H9 (cell line): ENCODE measurements around the gene MLLT11. TPM values are rescaled to one million over a fixed set of nuclear protein-coding genes. Genes with fewer than 3 reads are reported as not detected.

Source experiments
- DNase-seq: peaks from one replicate; pipeline ENCODE4 v3.0.0-alpha.2; 2017
- H2AFZ ChIP-seq: one replicate; pipeline ENCODE4 v1.6.1; 2013; ENCODE audit warnings: mild to moderate bottlenecking, low read length, control low read depth, moderate library complexity
- H2AK5ac ChIP-seq: 2 replicates; pipeline ENCODE4 v1.6.1; 2013; ENCODE audit warnings: low read length, control low read depth, mixed read lengths; ENCODE audit not compliant: insufficient read length
- H2BK120ac ChIP-seq: one replicate; pipeline ENCODE4 v1.6.1; 2013; ENCODE audit warnings: low read depth, mild to moderate bottlenecking, low read length, control low read depth, inconsistent platforms; ENCODE audit not compliant: poor library complexity, severe bottlenecking
- H2BK12ac ChIP-seq: 2 replicates; pipeline ENCODE4 v1.6.1; 2013; ENCODE audit warnings: low read length, control low read depth, mixed read lengths, low read depth; ENCODE audit not compliant: insufficient read length
- H2BK15ac ChIP-seq: 2 replicates; pipeline ENCODE4 v1.6.1; 2013; ENCODE audit warnings: low read depth, low read length, control low read depth
- H2BK20ac ChIP-seq: one replicate; pipeline ENCODE4 v1.6.1; 2013; ENCODE audit warnings: low read depth, mild to moderate bottlenecking, low read length, control low read depth, inconsistent platforms; ENCODE audit not compliant: poor library complexity, severe bottlenecking
- H2BK5ac ChIP-seq: 2 replicates; pipeline ENCODE4 v1.6.1; 2013; ENCODE audit warnings: low read length, control low read depth, mixed read lengths; ENCODE audit not compliant: insufficient read length
- H3K14ac ChIP-seq: 2 replicates; pipeline ENCODE4 v1.6.1; 2013; ENCODE audit warnings: low read length, control low read depth; ENCODE audit not compliant: insufficient read depth
- H3K18ac ChIP-seq: 2 replicates; pipeline ENCODE4 v1.6.1; 2013; ENCODE audit warnings: low read depth, mild to moderate bottlenecking, mixed read lengths, low read length, control low read depth; ENCODE audit not compliant: insufficient read length
- H3K23ac ChIP-seq: 2 replicates; pipeline ENCODE4 v1.6.1; 2013; ENCODE audit warnings: low read length, control low read depth, mixed read lengths, low read depth; ENCODE audit not compliant: insufficient read length
- H3K23me2 ChIP-seq: 2 replicates; pipeline ENCODE4 v1.6.1; 2013; ENCODE audit warnings: low read depth, mild to moderate bottlenecking, mixed read lengths, low read length, control low read depth; ENCODE audit not compliant: insufficient read length, poor library complexity, severe bottlenecking
- H3K27ac ChIP-seq: 2 replicates; pipeline ENCODE4 v1.5.1; 2013; ENCODE audit warnings: low read length, control low read depth, mixed read lengths, low read depth; ENCODE audit not compliant: insufficient read length
- H3K27me3 ChIP-seq: 2 replicates; pipeline ENCODE4 v1.6.1; 2013; ENCODE audit warnings: low read length, control low read depth, inconsistent platforms; ENCODE audit not compliant: insufficient read depth
- H3K4ac ChIP-seq: 2 replicates; pipeline ENCODE4 v1.6.1; 2013; ENCODE audit warnings: low read depth, mild to moderate bottlenecking, control low read depth, inconsistent platforms, low read length, moderate library complexity
- H3K4me1 ChIP-seq: 2 replicates; pipeline ENCODE4 v1.6.1; 2013; ENCODE audit warnings: low read length, control low read depth, inconsistent platforms; ENCODE audit not compliant: insufficient read depth
- H3K4me2 ChIP-seq: 2 replicates; pipeline ENCODE4 v1.6.1; 2013; ENCODE audit warnings: low read length, control low read depth, mixed read lengths; ENCODE audit not compliant: insufficient read length, insufficient read depth
- H3K56ac ChIP-seq: 2 replicates; pipeline ENCODE4 v1.6.1; 2013; ENCODE audit warnings: low read depth, mild to moderate bottlenecking, mixed read lengths, low read length, control low read depth; ENCODE audit not compliant: insufficient read length
- H3K79me1 ChIP-seq: 2 replicates; pipeline ENCODE4 v1.6.1; 2013; ENCODE audit warnings: low read depth, mild to moderate bottlenecking, moderate library complexity, low read length, control low read depth, inconsistent platforms; ENCODE audit not compliant: insufficient read depth, poor library complexity, severe bottlenecking
- H3K79me2 ChIP-seq: 2 replicates; pipeline ENCODE4 v1.6.1; 2013; ENCODE audit warnings: low read length, control low read depth, inconsistent platforms; ENCODE audit not compliant: insufficient read depth
- H3K9ac ChIP-seq: 2 replicates; pipeline ENCODE4 v1.6.1; 2013; ENCODE audit warnings: low read length, control low read depth, mixed read lengths; ENCODE audit not compliant: insufficient read length; ENCODE audit errors: extremely low read depth
- H3K9me3 ChIP-seq: one replicate; pipeline ENCODE4 v1.6.1; 2013; ENCODE audit warnings: low read depth, low read length, inconsistent platforms; ENCODE audit not compliant: control insufficient read depth
- H3T11ph ChIP-seq: one replicate; pipeline ENCODE4 v1.6.1; 2013; ENCODE audit warnings: mild to moderate bottlenecking, low read length, control low read depth, inconsistent platforms
- H4K20me1 ChIP-seq: one replicate; pipeline ENCODE4 v1.6.1; 2013; ENCODE audit not compliant: control insufficient read depth, insufficient read length, insufficient read depth
- H4K5ac ChIP-seq: 2 replicates; pipeline ENCODE4 v1.6.1; 2013; ENCODE audit warnings: low read depth, mild to moderate bottlenecking, mixed read lengths, low read length, control low read depth; ENCODE audit not compliant: insufficient read length
- H4K8ac ChIP-seq: replicated peaks from 2 replicates; pipeline ENCODE4 v1.6.1; 2013; ENCODE audit warnings: low read length, control low read depth, mixed read lengths, low read depth; ENCODE audit not compliant: insufficient read length
- H4K91ac ChIP-seq: 2 replicates; pipeline ENCODE4 v1.6.1; 2013; ENCODE audit warnings: low read depth, mild to moderate bottlenecking, moderate library complexity, mixed read lengths, low read length, control low read depth; ENCODE audit not compliant: insufficient read length
- H3K27ac Mint-ChIP-seq, 3 experiments: 2 replicates in 2 of 3; 3 replicates in 1 of 3; pipeline ENCODE4 v1.8.0; 2020 to 2021; ENCODE audit warnings: mixed read lengths in 3 of 3, mild to moderate bottlenecking in 1 of 3, moderate library complexity in 1 of 3
- H3K27me3 Mint-ChIP-seq: 2 replicates; pipeline ENCODE4 v1.8.0; 2021; ENCODE audit warnings: low read depth, mild to moderate bottlenecking, moderate library complexity, mixed read lengths
- H3K36me3 Mint-ChIP-seq, 3 experiments: 2 replicates in 2 of 3; 3 replicates in 1 of 3; pipeline ENCODE4 v1.8.0; 2020 to 2021; ENCODE audit warnings: low read depth in 3 of 3, mixed read lengths in 3 of 3; ENCODE audit not compliant: insufficient read depth in 1 of 3
- H3K4me1 Mint-ChIP-seq, 2 experiments: 2 replicates each; pipeline ENCODE4 v1.8.0; 2020; ENCODE audit warnings: mixed read lengths in 2 of 2
- H3K4me3 Mint-ChIP-seq, 2 experiments: 2 replicates in 1 of 2; 3 replicates in 1 of 2; pipeline ENCODE4 v1.8.0; 2020 to 2021; ENCODE audit warnings: mild to moderate bottlenecking in 2 of 2, mixed read lengths in 2 of 2, moderate library complexity in 1 of 2
- H3K9me3 Mint-ChIP-seq, 2 experiments: 2 replicates in 1 of 2; 3 replicates in 1 of 2; pipeline ENCODE4 v1.8.0; 2020; ENCODE audit warnings: mild to moderate bottlenecking in 2 of 2, mixed read lengths in 2 of 2, moderate library complexity in 1 of 2
- CTCF ChIP-seq: fragments of 200-600 bp; sonication (generic); conservative IDR thresholded peaks from 3 replicates; pipeline ENCODE4 v1.8.0; 2021; ENCODE audit warnings: antibody characterized with exemption, mild to moderate bottlenecking
- WGBS: extraction: QIAGEN DNeasy Blood & Tissue Kit; methylation state at CpG from one replicate; pipeline ENCODE4 v1.1.7; 2013; ENCODE audit warnings: missing lambda C conversion rate, low lambda C conversion rate, mixed read lengths; ENCODE audit not compliant: insufficient read length; ENCODE audit errors: extremely low coverage; 5-methylcytosine and 5-hydroxymethylcytosine counted together
- total RNA-seq: library from RNA; stranded (reverse); gene quantifications from 2 replicates; pipeline ENCODE4 v1.2.1, GENCODE V29; 2021

MLLT11 gene
- total RNA-seq, 1 experiment from 2014 or later = 13.2 TPM

- Histone ChIP-seq H2BK5ac (no peak overlapping the region), H2BK12ac (no peak overlapping the region), H3K18ac (no peak overlapping the region), H3K9ac (no peak overlapping the region), H2BK15ac (no peak overlapping the region), H2BK120ac (no peak overlapping the region), H3K4me2 (no peak overlapping the region), H3K23me2 (peaks cover 9% of the 10 kb centered on the region), H3K79me2 (no peaks in the 10 kb centered on the region; the same call in 1 of the 2 replicates), H3K14ac (no peak overlapping the region), H2AK5ac (no peak overlapping the region), H3K56ac (no peak overlapping the region), H4K8ac (no peak overlapping the region), H4K5ac (no peak overlapping the region), H4K91ac (no peak overlapping the region), H4K20me1 (no peaks in the 10 kb centered on the region), H2AFZ (no peak overlapping the region), H3K4ac (no peak overlapping the region), H3K4me1 (peaks cover 1% of the 10 kb centered on the region; the same call in 1 of the 2 replicates), H3K79me1 (no peaks in the 10 kb centered on the region), H2BK20ac (no peak overlapping the region), H3T11ph (no peak overlapping the region), H3K27ac (no peak overlapping the region), H3K27me3 (no peaks in the 10 kb centered on the region), H3K23ac (no peak overlapping the region), H3K9me3 (no peaks in the 10 kb centered on the region)
- Mint-ChIP-seq H3K9me3 (no peaks in the 10 kb centered on the region; a peak in 2 of 5 replicates), H3K27ac (no peak overlapping the region), H3K36me3 (peaks cover 0 to 2% (median 0%) of the 10 kb centered on the region in 3 experiments; a peak in 1 of 7 replicates), H3K4me3 (no peak overlapping the region), H3K4me1 (peaks cover 9 to 12% of the 10 kb centered on the region in 2 experiments), H3K27me3 (no peaks in the 10 kb centered on the region)
- no peak for TF ChIP-seq CTCF
- DNase-seq = no peak
- no CpG with 5 or more reads among the region's 14 CpGs for WGBS
Observed at GRCh38 chr1:151012684-151013471, 47.3 kb upstream of the MLLT11 start.
